Posterior cingulate gyrus (tissue), 11 donors: Measurements from ENCODE around the gene GIGYF2.

Experiments used
- DNase-seq, 10 donors: peaks; one replicate each; pipeline versions ENCODE4 v3.0.0 to v3.0.0-alpha.2; 2020 to 2021; ENCODE audit warnings: mixed read lengths in 3 of 10
- intact Hi-C: fragments of 100-400 bp; cut with DNase I; formaldehyde crosslinking; loops from one replicate; pipeline ENCODE4 v1.15.1; 2023

GIGYF2 gene, protein sequence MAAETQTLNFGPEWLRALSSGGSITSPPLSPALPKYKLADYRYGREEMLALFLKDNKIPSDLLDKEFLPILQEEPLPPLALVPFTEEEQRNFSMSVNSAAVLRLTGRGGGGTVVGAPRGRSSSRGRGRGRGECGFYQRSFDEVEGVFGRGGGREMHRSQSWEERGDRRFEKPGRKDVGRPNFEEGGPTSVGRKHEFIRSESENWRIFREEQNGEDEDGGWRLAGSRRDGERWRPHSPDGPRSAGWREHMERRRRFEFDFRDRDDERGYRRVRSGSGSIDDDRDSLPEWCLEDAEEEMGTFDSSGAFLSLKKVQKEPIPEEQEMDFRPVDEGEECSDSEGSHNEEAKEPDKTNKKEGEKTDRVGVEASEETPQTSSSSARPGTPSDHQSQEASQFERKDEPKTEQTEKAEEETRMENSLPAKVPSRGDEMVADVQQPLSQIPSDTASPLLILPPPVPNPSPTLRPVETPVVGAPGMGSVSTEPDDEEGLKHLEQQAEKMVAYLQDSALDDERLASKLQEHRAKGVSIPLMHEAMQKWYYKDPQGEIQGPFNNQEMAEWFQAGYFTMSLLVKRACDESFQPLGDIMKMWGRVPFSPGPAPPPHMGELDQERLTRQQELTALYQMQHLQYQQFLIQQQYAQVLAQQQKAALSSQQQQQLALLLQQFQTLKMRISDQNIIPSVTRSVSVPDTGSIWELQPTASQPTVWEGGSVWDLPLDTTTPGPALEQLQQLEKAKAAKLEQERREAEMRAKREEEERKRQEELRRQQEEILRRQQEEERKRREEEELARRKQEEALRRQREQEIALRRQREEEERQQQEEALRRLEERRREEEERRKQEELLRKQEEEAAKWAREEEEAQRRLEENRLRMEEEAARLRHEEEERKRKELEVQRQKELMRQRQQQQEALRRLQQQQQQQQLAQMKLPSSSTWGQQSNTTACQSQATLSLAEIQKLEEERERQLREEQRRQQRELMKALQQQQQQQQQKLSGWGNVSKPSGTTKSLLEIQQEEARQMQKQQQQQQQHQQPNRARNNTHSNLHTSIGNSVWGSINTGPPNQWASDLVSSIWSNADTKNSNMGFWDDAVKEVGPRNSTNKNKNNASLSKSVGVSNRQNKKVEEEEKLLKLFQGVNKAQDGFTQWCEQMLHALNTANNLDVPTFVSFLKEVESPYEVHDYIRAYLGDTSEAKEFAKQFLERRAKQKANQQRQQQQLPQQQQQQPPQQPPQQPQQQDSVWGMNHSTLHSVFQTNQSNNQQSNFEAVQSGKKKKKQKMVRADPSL (N-terminal part only)

DNA sequence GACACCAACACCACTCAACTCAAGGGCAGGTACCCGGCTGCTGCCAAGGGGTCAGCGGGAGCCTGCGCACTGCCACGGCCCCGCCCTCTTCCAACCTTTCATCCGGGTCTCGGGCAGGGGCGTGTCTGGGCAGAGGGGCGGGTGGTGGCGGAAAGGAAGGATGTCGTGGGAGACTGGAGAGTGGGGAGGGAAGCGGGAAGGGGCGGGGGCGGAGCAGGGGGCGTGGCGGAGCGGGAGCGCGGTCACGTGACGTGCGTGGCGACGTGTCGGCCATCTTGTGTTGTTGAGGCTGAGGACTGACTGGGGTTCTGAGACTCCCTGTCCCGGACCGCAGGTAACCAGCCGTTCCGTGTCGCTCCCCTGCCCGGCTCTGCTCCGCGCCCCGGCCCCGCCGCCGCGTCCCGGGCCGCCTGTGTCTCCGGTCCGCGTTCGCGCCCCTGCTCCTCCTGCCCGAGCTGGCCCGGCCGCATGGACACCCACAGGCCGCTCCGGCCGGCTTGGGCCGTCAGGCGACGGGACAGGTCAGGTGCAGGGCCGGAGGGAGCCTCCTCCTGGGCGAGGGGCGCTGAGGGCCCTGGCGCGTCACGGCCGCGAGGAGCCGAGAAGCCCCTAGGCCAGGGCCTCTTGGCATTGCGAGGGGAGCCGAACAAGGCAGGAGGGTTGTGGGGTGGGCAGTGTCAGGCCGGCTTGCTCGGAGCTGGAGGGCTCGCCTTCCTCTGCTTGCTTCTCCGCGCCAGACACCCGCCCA, at the start of gene GIGYF2:
Gene GIGYF2 (plus strand): TSS at position 273 of the 748 bp plus-strand sequence. CDS start 37,867 bp downstream, outside the sequence.
- DNase-seq = peak; percentile 93 to 99 (median 96)
- intact Hi-C loops = loop anchor here (5.0 to 10.0 kb wide), 3 partner anchors 62 to 145 kb away; partner anchors contain the start of genes EFHD1, EIF4E2 and TIGD1

DNA sequence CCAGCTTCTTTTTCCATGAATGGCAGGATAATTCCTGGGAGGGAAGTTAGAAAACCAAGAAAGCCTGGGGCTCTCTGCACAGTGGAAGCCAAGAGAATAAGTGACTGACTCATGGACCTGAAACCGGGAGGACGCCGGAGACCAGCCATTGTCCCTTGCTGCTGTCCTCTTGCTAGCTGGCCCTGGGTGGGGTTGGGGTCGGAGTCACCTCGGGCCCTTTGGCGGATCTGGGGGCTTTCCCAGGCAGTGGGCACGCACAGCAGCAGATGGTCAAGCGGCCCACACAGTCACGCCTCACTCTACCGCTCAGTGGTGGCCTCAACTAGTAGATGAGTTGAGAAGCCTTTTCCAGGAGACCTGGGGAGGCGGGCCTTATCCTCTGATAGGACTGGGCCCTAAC, 48.1 kb upstream of the GIGYF2 start:
- DNase-seq = peak in 1 of 10 donors; percentile 60
- intact Hi-C loops = no loop called here

DNA sequence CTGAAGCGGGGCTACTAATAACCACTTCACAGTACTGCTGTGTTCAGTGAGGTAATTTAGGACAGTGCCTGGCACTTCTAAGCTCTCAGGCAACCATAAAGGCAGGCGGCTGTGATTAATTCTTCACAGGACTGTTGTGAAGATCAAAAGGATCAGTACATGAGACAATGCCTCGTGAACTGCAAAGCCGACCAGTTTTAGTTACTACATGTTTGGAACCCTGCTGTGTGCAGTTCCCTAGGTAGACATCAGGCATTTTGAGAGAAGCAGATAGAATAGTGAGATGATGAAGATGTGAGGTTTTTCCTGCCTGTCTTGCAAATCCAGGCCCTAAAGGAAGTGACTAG, 44.7 kb upstream of the GIGYF2 start:
- intact Hi-C loops = no loop called here
- DNase-seq = peak in 1 of 10 donors; percentile 5

DNA sequence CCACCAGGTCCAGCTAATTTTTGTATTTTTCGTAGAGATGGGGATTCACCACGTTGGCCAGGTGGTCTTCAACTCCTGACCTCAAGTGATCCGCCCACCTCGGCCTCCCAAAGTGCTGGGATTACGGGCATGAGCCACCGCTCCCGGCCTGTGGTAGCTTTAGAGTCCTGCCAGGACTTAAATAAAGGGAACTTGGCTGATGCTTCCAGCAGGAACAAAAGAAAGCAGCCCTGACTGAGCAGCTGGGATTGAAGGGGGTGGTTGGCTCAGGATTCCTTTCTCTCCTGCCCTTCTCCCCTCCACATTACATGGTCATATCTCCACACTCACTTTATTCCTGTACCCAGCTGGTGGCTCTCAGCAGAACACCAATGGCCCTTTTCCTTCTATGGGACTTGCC, 43.7 kb upstream of the GIGYF2 start:
- peak in 1 of 10 donors; percentile 82 for DNase-seq
- intact Hi-C loops = no loop called here

DNA sequence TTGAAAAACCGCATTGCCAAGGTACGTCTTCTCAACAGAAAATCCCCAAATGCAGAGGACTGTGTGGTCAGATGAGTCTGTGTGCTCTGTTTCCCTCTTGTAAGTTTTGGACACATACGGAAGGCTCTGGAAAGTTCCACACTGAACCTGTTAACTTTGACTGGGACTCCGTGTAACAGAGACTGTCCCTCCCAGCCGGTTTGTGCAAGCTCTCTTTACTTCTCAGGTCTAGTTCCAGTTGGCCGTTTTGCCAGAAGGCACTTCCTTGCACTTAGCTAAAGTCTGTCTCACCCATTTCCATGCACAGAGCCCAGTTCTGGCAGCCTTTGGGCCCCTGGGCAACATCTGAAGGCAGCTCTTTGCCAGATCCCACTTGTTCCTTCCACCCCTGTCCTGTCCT, 41.7 kb upstream of the GIGYF2 start:
- peak in 1 of 10 donors; percentile 32 for DNase-seq
- intact Hi-C loops = no loop called here

DNA sequence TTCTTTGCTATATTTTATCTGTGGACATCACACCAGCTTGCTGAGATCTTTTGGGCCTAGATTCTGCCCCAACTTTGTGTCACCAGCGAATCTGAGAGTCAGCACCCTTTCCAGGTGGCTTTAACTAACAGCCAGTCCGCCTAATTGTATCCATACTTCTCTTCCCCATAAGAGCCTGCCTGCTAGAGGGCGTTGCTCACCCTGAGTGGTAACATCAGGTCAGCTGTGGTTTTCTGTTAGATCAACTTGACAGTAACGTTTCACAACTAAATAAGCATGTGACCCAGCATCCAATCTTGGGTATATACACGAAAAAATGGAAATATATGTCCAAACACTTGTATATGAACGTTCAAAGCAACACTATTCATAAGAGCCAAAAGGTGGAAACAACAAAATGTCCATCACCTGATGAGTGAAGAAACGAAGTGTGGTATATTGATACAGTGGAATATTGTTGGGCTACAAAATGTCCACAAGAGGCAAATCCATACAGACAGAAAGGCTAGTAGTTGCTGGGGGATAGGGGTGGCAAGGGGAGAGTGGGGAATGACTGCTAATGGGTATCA, 38.8 kb upstream of the GIGYF2 start:
- intact Hi-C loops = no loop called here

DNA sequence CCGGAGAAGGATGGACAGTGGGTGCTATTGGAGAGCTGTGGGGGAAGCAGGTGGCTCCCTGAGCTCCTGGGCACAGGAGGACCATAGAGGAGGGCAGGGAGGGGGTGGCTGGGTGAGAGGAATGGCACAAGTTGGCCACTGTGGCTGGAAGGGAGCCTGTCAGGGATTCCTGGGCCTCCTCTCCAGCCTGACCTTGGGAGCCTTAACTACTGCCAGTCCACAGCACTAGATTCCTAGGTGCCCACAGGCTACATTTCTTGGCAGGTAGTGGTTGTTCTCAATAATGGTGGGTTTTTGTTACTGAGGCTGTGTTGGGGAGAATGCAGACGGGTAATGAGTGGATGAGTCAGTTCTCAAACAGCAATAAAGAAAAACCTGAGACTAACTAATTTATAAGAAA, 37.8 kb upstream of the GIGYF2 start:
- no peak for DNase-seq
- intact Hi-C loops = no loop called here

More for the DNA sequence above, 38.8 kb upstream of the GIGYF2 start:
- DNase-seq = no peak

DNA sequence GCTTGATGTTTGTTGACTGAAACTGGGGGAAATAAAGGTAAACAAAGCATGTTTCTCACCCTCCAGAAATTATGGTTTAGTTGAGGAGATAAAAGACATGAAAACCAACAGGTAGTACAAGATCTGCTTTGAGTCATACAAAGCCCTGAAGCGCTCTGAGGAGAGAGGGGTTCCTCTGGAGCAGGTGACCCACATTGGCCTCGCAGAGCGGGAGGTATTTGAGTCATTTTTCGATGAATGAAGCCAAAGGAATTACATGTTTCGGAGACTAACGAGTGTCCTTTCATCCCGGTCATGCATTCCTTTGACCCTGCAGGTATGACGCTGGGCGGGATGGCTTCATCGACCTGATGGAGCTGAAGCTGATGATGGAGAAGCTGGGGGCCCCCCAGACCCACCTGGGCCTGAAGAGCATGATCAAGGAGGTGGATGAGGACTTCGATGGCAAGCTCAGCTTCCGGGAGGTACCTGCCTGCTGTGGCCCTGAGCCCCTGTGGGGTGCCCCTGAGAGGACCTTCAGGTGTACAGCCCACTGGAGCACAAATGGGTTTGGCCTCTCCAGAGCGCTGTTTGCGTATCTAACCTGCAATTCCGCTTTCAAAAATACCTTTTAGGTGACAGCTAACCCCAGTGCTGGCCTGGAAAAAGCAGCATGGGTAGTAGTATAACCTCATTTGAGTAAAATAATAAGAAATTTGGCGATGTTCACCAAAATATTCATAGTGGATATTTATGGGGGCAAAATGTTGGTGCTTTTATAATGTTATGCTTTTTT, 34.5 kb upstream of the GIGYF2 start:
- peak in 2 of 10 donors; percentile 50 to 51 for DNase-seq
- intact Hi-C loops = no loop called here

DNA sequence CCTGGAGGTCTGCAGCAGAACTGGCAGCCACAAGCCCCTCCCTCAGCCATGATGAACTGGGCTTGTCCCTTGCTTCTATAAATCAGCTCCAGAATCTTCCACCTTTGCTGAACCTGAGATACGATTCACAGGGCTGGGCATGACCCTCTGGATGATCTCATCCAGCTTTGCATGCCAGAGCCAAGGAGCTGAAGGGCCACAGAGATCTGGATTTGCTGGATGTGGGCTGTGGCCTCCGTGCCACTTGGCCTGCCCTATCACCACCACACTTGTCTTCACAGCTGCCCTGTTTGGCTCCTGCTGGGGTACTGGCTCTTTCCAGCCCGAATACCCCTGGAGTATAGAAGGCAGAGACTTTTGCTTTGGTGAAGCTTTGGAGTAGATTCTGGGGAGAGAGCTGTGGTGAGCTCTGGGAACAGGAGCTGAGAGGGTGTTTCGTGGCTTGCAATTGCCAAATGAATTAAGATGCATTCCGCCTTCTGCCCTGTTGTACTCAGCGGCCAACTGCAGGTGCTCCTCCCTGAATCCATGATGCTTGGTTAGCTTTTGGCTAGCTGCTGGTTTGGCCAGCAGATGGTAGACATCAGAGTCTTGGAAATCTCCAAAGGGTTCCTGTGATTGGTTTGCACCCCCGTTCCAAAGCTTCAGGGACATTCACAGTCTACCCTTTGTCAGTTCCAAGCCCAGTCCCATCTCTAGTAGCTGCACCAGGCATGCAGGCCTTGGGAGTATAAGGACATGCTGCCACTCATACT, 30.9 kb upstream of the GIGYF2 start:
- peak in 3 of 10 donors; percentile 29 to 59 (median 49) for DNase-seq
- intact Hi-C loops = loop anchor here (5.0 kb wide), 1 partner anchor 34 kb away; the partner anchor contains the start of gene EFHD1

DNA sequence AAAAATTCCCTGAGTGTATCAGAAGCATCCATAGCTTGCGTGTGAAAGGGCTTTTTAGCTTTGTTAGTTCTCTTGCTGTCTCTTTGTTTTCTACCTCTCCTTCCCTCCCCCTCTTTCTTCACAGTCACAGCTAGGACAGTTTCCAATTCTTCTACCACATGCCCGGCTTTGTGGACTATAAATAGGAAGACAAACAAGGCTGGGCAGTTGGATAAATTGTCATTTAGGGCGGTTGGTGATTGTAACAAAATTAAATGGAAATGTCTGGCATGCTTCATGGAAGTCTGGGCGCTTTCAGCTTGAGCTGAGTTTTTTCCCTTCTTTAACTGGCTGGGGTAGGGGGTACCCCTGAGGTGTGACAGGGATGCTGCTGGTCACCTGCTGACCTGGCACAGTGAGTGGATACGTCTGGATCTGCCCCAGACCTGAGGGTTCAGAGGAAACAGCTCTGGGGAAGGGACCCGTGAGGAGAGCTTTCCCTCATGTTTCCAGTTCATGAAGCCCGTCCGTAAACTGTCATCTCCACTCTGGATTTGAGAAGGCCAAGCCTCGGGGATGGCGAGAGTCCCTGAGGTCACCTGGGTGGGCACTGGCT, 29.0 kb upstream of the GIGYF2 start:
- DNase-seq = peak in 2 of 10 donors; percentile 45 to 79
- intact Hi-C loops = loop anchor here (1.0 to 5.0 kb wide), 2 partner anchors 36 to 62 kb away; partner anchors contain the start of gene EFHD1

DNA sequence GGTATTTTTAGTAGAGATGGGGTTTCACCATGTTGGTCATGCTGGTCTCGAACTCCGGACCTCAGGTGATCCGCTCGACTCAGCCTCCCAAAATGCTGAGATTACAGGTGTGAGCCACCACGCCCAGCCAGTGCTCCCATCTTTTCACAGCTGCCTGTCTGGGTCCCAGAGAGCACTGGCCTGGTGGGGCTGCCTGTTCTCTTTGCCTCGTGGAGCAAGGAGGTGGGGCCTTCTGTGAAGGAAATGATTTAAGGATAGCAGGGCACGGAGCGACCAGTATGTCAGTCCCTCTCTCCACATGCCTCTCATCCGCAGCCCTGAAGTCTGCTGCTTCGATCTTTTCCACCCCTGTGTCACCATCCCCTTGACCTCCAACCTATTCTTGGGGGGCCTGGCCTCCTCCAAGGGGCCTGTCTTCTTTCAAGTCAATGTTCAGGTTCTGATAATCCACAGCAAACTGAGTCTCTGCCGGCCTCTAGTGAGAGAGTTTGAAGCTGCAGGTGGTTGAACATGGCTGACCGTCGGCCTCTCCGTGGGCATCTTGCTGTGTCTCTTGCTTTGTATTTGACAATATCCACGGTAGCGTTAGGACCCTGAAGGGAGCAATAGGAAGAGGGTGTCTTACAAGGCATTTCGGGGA, 28.2 kb upstream of the GIGYF2 start:
- DNase-seq = peak in 5 of 10 donors; percentile 39 to 91 (median 52)
- intact Hi-C loops = loop anchor here (1.0 to 5.0 kb wide), 2 partner anchors 37 to 63 kb away; partner anchors contain the start of gene EFHD1

DNA sequence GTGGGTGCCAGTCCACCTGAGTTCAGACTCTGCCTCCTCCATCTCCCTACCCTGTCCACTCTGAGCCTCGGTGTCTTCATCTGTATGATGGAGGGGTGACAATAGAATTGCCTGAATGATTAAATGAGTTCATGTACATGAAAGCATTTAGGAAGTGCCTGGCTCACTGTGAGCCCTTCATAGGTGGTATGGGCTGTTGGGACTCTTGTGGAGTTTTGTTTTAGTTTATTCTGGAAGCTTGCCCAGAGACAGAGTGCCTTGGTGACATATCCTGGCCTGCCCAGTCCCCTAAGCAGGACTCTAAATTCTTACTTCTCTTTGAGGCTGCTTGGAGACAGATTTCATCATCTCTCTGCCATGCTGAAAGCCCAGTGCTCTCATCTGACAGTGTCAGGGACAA, 24.5 kb upstream of the GIGYF2 start:
- DNase-seq = no peak
- intact Hi-C loops = no loop called here

DNA sequence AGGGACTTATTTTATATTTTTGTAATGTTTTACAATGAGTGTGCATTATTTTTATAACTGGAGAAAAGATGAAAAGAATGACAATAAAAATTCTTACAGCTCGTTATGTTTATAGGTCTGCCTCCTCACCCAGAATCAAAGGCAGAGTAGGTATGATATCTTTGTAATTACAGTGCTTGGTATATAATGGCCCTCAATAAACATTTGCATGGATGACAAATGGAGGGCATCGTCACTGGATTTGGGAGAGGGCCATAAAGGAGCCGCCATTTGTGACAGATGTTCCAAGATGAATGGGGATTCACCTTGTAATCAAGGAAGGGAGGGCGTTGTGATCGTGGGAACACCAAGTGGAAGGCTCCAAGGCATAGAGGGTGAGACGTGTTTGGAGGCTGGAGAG, 22.6 kb upstream of the GIGYF2 start:
- no peak for DNase-seq
- intact Hi-C loops = no loop called here

DNA sequence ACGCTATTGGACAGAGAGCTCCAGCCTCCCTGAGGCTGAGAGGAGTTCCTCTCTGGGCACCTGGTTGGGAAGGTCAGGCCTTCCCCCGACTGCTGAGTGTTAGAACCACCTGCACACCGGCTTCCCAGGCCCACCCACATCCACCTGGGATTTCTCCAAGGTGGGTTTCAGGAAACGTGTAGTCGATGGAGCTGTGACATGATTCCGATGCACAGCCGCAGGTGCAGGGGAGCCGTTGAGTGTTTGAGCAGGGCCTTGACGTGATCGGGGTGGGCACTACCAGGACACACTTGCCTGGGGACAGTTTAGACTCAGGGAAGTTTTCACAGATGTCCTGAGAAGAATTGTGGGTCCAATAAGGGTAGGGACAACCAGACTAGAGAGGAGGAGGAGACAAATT, 21.8 kb upstream of the GIGYF2 start:
- intact Hi-C loops = no loop called here
- DNase-seq = peak in 1 of 10 donors; percentile 34

DNA sequence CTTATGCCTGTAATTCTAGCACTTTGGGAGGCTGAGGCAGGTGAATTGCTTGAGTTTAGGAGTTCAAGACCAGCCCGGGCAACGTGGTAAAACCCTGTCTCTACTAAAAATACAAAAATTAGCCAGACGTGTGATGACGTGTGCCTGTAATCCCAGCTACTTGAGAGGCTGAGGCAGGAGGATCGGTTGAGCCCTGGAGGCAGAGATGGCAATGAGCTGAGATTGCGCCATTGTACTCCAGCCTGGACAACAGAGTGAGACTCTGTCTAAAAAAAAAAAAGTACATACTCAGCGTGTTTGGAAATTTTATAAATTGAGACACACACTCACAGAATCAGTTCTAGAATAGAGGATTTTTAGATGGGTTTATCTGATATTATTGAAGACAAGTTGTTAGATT, 17.1 kb upstream of the GIGYF2 start:
- intact Hi-C loops = no loop called here
- DNase-seq = no peak

DNA sequence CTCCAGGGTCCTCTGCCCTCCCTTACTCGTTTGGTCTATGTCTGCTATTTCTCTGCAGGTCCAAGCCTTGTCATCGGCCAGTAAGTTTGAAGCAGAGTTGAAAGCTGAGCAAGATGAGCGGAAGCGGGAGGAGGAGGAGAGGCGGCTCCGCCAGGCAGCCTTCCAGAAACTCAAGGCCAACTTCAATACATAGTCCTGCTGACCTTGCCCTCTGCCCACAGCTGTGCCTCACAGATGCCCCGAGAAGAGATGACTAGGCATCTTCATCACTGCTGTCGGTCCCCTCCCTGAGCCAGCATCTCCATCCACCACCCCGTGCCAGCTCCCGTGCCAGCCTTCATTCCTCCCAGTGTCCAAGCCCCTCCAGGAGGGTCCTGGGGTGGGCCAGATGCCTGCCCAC, 15.6 kb upstream of the GIGYF2 start:
- no peak for DNase-seq
- intact Hi-C loops = no loop called here

DNA sequence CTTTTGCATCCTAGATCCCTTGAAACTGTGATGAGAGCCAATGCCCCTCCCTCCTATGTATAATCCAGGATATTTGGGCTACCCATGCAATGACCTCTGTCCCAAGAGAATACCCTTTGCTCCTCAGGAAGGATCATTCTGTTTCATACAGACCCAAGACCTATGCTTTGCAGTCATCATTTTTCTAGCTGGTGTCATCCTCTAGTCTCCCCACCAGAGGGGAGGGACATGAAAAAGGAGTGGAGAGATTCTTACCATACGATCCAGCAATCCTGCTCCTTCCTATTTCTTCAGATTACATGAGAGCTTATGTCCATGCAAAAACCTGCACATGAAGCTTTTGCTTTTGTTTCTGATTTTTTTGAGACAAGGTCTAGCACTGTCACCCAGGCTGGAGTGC, 13.8 kb upstream of the GIGYF2 start:
- no peak for DNase-seq
- intact Hi-C loops = no loop called here
